ENCODE measurements around the gene BEST2.
"Not testable (repeated sequence)": the region's sequence is repeated elsewhere in the genome, so short reads cannot be mapped to it uniquely, and the experiment has no call there.

Gene BEST2

GRCh38 chr19:12751635-12752034 is at the start of gene BEST2:
TSS of gene BEST2 (plus strand) at chr19:12751791. CDS start at chr19:12752593, 802 bp downstream.
- no peak for DNase-seq

- no peak for DNase-seq
These were observed 48.5 kb upstream of the BEST2 start for GRCh38 chr19:12703046-12703445.

- DNase-seq: no peak
These were observed 46.4 kb upstream of the BEST2 start for GRCh38 chr19:12705169-12705568.

DNA sequence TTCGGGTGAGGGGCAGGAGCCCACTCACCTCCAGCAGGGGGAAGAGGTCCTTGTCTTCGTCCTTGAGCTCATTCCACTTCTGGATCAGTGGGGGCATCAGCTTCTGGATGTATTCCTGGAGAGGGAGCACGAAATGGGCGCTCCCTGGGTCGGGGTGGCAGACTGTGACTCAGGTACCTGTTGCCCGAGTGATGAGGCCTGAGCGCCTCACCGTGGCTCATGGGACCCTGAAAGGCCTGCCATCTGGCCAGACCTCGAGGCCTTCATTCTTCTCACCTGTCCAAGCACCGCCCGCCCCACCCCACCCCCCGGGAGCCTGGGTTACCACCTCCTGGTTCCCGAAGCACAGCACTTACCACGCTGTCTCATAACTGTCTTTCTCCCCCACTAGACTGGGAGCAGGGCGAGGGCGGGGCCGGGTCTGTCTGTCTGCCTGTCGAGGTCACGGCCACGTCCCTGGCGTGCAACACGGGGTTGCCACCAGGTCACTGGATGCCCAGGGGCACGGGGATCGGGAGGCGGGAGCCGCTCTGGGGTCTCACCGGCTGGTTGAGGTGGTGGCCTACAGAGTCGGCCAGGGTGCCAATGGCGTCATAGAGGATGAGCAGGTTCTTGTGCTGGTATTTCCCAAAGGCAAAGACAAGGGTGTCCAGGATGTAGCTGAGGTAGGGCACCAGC is 45.8 kb upstream of the BEST2 start:
- no peak for DNase-seq

GRCh38 chr19:12706332-12706718 is 45.3 kb upstream of the BEST2 start:
- DNase-seq: no peak

DNA sequence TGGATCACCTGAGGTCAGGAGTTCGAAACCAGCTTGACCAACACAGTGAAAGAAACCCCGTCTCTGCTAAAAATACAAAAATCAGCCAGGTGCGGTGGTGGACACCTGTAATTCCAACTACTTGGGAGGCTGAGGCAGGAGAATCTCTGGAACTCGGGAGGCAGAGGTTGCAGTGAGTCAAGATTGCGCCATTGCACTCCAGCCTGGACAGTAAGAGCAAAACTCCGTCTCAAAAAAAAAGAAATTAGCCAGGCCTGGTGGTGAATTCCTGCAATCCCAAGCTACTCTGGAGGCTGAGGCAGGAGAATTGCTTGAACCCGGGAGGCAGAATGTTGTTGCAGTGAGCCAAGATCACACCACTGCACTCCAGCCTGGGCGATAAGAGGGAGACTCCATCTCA is 43.0 kb upstream of the BEST2 start:
- DNase-seq: no peak

GRCh38 chr19:12711187-12711586 is 40.4 kb upstream of the BEST2 start:
- no peak for DNase-seq

DNA sequence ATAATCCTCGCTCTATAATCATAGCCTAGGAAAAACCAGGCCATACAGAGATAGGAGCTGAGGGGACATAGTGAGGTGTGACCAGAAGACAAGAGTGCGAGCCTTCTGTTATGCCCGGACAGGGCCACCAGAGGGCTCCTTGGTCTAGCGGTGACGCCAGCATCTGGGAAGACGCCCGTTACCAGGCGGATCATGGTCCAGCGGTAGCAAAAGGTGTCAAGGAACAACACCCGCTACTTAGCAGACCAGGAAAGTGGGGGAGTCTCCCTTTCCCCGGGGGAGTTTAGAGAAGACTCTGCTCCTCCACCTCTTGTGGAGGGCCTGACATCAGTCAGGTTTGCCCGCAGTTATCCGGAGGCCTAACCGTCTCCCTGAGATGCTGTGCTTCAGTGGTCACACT is 39.5 kb upstream of the BEST2 start:
- DNase-seq: not testable (repeated sequence)

- not testable (repeated sequence) for DNase-seq
These were observed 38.3 kb upstream of the BEST2 start for GRCh38 chr19:12713304-12713703.

DNA sequence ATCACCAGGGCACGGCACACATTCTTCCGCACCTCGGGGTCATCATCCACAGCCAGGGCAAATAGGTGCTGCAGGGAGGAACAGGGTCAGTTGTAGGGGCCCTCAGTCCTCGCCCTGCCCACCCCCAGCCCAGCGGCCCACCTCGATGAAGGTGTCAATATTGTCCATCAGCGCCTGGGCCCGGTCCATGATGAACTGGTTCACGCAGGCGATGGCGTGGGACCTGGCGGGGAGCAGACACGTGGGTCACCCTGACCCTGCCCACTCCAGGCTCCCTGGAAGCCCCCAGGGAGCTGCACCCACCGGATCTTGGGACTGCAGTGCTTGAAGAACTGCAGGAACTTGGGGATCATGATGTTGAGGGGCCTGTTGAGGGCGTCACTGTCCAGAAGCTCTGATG is 36.5 kb upstream of the BEST2 start:
- no peak for DNase-seq

DNA sequence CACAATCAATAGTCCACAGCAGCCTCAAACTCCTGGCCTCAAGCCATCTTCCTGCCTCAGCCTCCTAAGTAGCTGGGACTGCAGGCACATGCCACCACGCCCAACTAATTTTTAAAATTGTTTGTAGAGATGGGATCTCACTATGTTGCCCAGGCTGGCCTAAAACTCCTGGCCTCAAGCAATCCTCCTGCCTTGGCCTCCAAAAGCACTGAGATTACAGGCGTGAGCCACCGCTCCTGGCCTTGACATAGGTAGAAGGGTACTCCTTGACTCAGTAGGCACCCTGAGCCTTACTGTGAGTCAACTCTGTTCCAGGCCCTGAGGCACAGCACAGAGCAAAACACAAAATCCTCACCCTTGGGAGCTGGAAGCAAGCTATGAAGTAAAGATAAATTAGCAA is 35.7 kb upstream of the BEST2 start:
- no peak for DNase-seq

- no peak for DNase-seq
These were observed 31.3 kb upstream of the BEST2 start for GRCh38 chr19:12720296-12720695.

DNA sequence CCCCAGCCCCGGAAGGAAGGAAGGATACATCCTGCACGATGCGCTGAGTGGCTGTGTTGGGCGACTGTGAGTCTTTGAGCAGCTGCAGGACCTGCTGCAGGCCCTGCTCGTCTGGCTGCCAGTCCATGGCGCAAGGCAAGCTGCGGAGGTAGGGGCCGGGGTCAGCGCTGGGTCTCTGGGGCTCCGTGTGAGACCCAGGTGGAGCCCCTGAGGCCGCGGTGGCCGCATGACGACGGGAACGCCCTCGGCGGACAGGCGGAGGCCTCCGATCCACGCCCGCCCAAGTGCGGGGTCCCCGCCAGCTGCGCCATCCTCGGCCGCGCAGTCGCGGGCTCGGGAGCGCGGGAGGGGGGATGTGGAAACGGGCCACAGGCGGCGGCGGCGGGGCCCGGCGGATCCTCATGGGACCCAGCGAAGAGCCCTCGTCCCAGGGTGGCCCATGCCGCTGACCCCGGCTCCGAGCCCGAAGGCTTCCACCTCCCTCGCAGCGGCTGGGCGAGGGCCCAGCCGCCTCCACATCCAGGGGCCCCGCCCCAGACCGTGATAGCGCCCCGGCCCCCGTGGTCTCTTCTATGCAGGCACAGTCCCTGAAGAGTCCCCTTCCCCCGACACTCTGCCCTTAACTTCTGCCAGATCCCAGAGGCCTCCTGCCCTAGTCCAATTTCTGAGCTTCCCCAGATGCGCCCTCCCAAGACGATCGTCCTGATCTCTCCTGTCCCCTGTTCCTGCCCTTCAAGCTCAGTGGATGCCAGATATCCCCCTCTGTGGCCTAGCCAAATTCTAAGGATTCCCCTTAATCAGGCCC is 30.5 kb upstream of the BEST2 start:
- DNase-seq: no peak

- DNase-seq: no peak
These were observed 29.7 kb upstream of the BEST2 start for GRCh38 chr19:12721656-12722565.

DNA sequence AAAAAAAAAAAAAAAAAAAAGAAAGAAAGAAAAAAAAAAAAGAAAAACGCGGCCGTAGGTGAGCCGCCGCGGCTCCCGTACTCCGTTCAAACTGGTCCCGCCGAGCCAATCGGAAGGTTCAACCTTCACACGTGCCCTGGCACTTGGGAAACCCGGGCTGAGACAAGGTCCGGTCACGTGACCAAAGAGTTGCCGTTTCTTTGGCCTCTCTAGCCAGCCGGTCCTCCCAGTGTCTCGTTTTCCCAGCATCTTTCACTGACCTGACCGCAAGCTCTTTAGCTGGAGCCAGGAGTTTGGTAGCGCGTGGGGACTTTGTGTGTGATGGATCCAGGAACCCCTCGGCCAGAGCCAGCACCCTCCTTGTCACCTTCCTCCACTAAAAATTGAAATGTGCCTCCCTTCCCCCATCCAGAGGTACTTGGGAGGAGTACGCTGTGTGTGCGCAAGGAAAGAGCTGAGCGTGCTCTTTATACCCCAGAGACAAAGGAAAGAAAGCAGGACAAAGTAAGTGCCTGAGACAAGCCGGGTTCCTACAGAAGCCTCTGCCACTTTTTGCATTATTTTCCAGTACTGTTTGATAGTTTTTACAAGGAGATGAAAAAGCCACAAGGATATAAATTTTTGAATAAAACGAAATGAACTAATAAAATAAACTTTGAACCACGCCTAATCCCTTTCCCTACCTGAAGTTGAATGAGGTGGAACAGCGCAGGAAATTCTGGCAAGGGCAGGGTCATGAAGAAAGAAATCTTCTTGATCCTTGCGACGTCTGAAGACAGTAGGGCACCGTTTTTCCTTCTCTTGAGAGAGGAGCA is 28.8 kb upstream of the BEST2 start:
- DNase-seq: peak; percentile 99

DNA sequence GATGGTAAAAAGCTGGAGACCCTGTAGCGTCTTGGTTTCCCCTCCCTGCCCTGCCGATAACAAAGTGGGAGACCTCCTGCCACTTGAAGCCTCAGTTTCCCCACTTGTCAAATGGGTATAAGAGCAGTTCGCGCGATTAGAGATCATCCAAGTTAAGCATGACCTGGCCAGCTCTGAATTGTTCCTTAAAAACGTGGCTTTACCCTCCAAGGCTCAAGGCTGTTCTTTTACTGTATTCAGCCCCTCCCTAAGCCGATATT is 28.3 kb upstream of the BEST2 start:
- DNase-seq: no peak

GRCh38 chr19:12723641-12724426 is 27.8 kb upstream of the BEST2 start, which contains the start of gene TNPO2:
TSS of gene TNPO2 (minus strand) at chr19:12723932. CDS start at chr19:12720977, 2,955 bp downstream.
- DNase-seq: no peak

- not testable (repeated sequence) for DNase-seq
These were observed 26.0 kb upstream of the BEST2 start for GRCh38 chr19:12725612-12726011.

GRCh38 chr19:12726988-12727316 is 24.6 kb upstream of the BEST2 start:
- DNase-seq: no peak

DNA sequence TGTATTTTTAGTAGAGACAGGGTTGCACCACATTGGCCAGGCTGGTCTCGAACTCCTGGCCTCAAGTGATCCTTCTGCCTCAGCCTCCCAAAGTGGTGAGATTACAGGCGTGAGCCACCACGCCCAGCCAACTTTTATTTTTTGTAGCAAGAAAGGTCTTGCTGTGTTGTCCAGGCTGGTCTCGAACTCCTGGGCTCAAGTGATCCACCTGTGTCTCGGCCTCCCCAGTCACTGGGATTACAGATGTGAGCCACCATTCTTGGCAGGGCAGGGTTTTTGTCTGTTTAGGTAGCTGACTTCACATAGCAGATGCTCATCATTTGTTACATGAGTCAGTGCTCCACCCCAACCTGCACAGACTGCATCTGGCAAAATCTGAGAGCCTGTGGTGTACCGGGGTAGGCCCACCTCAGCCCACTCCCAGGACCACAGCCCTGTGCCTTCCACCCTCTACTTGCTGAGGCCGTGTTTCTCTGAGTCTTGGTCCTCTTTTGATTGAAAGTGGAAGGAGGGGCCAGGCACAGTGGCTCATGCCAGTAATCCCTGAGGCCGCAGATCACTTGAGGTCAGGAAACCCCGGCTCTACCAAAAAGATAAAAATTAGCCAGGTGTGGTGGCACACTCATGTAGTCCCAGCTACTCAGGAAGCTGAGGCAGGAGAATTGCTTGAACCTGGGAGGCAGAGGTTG is 23.7 kb upstream of the BEST2 start:
- DNase-seq: no peak

- DNase-seq: no peak
These were observed 21.5 kb upstream of the BEST2 start for GRCh38 chr19:12730064-12730463.
